ENCODE results near the gene ANO1.

ANO1 gene

GRCh38 chr11:70074746-70075145 lies 3.4 kb upstream of the ANO1 start:
- no peak for DNase-seq

- no peak for DNase-seq
Observed at GRCh38 chr11:70075836-70076235, 2.3 kb upstream of the ANO1 start.

GRCh38 chr11:70076461-70076931 lies 1.6 kb upstream of the ANO1 start:
- DNase-seq: no peak

- no peak for DNase-seq
Observed at GRCh38 chr11:70077411-70078094, 564 bp upstream of the ANO1 start.

DNA sequence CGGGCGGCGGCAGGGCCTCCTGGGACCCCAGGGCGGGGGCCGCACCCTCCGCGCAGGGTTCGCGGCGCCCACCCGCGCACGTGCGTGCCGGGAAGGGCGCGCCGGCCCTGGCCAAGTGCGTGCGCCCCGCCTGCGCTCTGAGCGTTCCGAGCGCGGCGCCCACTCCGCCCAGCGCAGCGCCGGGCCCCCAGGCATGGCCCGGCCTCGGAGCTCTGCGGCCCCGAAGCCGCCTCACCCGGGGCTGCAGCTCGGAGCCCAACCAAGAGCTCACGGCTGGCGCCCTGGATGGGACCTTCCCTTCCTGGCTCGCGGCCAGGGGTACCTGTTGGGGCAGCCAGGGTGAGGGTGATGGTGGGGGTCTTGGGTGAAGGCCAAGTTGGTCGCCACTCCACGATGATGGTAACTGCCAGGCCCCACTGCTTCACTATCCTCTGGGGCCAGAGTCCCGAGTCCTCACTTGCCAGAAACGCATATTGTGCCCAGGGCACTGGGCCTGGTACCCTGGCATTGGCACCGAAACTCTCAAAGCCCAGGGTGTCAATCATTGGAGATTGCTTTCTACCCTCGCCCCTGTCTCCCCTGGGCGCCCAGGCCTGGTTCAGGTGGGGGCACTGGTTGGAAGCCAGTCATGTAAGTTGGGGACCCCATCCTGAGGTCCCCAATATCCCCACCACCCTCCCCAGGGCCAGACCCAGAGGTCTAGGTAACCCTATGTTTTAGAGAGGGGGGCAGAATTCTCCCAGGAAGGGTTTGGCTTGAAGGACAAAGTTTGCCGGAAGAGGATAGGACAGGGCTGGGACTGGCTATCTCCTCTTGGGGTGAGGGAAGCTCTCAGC lies 882 bp downstream of the ANO1 start:
- no peak for DNase-seq

- DNase-seq: no peak
Observed at GRCh38 chr11:70079691-70080090, 1.6 kb downstream of the ANO1 start.

GRCh38 chr11:70080763-70081162 lies 2.6 kb downstream of the ANO1 start:
- DNase-seq: no peak

- DNase-seq: no peak
Observed at GRCh38 chr11:70082829-70083228, 4.7 kb downstream of the ANO1 start.

- DNase-seq: no peak
Observed at GRCh38 chr11:70084046-70084984, 6.2 kb downstream of the ANO1 start.

DNA sequence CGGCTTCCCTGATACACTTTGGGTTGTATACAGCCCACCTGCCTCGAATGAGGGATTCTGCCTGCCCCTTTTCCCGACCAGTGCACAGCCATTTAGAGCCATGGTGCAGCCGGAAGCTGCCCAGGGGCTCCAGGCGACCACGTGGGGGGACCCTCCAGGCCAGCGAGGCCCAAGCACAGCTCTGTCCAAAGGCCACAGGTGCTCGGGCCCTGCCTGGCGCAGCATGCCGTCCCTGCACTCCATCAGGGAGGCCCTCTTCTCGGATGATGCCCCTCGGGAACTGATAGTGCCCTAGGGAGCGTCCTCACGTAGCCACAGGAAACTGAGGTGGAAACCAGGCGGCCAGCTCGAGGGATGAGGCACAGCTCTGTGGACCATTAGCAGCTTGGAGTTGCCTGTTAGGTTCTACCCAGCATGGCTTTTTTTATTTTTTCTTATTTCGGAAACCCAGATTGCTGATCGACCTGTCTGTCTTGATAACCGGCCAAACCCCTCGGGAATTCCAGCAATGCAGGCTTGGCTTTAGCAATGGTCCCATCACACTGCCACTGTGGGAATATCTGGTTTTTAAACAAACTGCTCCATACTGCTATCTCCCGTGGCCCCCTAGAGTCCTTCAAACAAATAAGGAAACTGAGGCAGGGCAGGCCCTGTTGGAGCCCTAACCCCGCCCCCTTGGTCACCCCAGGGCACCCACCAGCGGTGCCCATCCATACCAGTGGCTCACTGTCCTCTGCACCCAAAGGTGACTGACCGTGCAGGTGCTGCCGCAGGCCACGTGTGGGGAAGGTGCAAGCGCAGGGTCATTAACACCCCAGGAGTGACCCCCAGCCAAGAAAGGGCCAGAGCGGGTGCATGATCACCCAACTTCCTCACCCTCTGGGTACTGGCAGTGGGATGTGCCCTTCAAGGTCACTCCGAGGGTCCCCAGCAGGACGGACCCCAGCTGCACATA lies 8.0 kb downstream of the ANO1 start:
- no peak for DNase-seq

GRCh38 chr11:70087446-70088167 lies 9.5 kb downstream of the ANO1 start:
- no peak for DNase-seq

DNA sequence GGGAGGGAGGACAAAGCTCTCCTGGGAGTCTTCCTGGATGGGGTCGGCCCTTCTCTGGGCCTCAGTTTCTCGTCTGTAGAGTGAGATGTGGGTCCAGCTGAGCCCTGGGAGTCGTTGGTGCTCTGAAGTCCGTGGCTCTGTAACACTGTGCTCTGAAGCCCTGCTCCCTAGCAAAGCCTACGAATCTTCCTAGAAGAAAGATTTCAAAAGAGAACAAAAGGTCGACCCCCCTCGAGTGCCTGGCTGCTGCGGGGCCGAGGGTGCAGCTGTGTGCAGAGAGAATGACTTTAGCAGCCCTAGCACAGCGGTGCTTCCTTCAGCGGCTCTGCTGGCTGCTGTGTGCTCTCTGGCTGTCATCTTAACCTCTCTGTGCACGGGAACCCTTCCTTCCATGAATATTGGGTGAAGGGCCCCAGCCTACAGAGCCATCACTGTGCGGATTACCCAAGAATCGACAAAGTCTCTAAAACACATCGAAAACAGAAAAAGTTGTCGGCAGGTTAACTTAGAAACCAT lies 10.7 kb downstream of the ANO1 start:
- no peak for DNase-seq

DNA sequence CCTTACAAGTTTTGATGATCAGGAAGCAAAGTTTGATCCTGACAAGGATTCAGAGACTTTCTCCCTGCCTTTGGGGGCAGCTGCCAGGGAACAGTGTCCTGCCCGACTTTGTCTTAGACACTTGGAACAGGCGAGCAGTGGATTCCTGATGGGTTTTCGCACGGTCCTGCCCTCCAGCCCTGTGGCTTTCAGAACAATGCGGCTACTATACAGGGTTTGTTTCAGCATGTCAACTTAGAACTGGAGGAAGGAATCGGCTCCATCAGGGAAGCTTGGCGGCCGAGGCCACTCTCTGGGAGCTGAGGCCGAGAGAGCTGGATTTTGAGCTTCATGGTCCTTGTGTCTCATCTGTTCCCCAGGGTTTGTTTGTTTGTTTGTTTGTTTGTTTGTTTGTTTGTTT lies 11.5 kb downstream of the ANO1 start:
- DNase-seq: no peak

- DNase-seq: no peak
Observed at GRCh38 chr11:70090961-70091381, 12.9 kb downstream of the ANO1 start.

GRCh38 chr11:70091638-70092037 lies 13.5 kb downstream of the ANO1 start:
- no peak for DNase-seq

DNA sequence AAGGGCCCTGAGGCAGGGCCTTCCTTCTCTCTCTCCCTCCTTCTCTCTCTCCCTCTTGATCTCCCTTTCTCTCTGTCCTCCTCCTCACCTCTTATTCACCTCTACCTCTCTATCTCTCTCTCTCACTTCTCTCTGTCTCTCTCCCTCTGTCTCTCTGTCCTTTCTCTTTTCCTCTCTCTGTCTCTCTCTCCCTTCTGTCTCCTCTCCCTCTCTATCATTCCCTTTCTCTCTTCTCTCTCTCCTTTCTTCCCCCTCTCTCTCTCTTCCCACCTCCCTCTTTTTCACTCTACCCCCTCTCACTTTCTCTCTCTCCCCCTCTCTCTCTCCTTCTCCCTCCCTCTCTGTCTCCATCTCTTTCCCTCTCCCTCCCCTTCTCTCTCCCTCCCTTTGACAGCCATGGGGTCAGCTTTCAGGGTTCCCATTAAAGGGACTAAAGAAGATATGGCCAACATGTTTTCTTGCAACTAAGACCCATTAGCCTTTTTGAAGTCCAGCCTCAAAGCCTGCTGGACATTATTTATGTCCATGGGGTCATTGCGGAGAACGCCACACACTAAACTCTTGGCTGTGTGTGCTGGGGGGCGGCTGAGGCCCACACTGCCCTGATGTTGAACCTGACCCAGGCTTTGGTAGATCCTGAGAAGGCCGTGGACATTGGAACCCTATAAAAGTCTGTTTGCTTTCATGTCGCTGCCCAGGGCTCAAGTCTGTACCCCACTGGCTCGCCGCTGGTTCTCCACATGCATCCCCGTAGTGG lies 15.0 kb downstream of the ANO1 start:
- no peak for DNase-seq

DNA sequence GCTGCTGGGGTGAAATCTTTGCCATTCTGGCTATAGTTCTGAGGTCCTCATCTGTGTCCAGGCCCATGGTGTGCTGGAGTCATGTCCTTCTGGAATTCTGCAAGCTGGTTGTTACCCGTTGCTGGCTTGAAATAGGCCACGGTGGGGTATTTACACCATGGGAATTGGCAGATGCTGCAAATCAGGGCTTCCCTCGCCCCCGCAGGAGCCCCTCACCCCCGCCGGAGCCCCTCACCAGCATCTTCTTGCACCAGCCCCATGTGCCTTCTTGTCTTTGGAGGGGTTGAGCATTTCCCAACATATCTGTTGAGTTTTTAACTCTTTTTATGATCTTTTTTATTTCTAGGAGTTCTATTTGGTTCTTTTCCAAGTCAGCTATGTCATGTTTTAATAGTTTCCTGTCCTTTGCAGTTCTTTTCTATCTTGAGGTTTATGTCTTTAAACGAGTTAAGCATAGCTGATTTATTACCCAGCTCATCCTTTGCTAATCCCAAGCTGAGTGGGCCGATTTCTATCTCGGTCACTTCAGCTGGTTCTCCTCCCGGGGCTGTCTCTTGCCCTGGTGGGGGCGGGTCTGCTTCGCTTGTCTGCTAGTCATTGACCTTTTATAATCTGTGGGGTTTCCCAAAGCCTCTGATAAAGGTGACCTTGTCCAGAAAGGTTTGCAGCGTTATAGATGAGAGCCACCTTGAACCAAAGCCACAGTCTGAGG lies 17.6 kb downstream of the ANO1 start:
- DNase-seq: no peak

- DNase-seq: no peak
Observed at GRCh38 chr11:70097783-70098563, 19.9 kb downstream of the ANO1 start.

GRCh38 chr11:70098936-70099335 lies 20.8 kb downstream of the ANO1 start:
- DNase-seq: no peak
